Breast epithelium (tissue), 4 donors: ENCODE measurements around the gene EFTUD2. TPM values are rescaled to one million over a fixed set of nuclear protein-coding genes. Genes with fewer than 3 reads are reported as not detected.
A peak's percentile ranks its signal among the peaks of the same experiment; 100 is the strongest.

Experiments
- DNase-seq, 2 donors: peaks; one replicate each; pipeline ENCODE4 v3.0.0-alpha.2; 2019; ENCODE audit warnings: low spot score in 2 of 2
- H3K27ac ChIP-seq, 2 donors: fragments of 200-600 bp; sonication (generic) in 1 of 2; one replicate each; pipeline ENCODE4 v1.5.1; 2016 to 2019; ENCODE audit warnings: mild to moderate bottlenecking in 1 of 2
- H3K27me3 ChIP-seq, 2 donors: fragments of 200-600 bp; sonication (generic) in 1 of 2; one replicate each; pipeline versions ENCODE4 v1.5.1 to v1.6.0; 2017 to 2019; ENCODE audit warnings: control low read depth in 1 of 2, mild to moderate bottlenecking in 1 of 2
- H3K36me3 ChIP-seq: fragments of 200-600 bp; one replicate; pipeline ENCODE4 v1.5.1; 2019
- H3K4me1 ChIP-seq, 2 donors: fragments of 200-600 bp; sonication (generic); one replicate each; pipeline ENCODE4 v1.5.1; 2016 to 2019; ENCODE audit warnings: control low read depth in 1 of 2
- H3K4me3 ChIP-seq, 3 donors: fragments of 200-600 bp; sonication (generic); 1 replicate in 2 of 3; 2 replicates in 1 of 3; pipeline ENCODE4 v1.5.1; 2016 to 2019; ENCODE audit warnings: mild to moderate bottlenecking in 3 of 3, moderate library complexity in 2 of 3
- H3K9me3 ChIP-seq, 2 donors: fragments of 200-600 bp; sonication (generic) in 1 of 2; one replicate each; pipeline ENCODE4 v1.5.1; 2016 to 2019; ENCODE audit warnings: control low read depth in 1 of 2
- POLR2A ChIP-seq: fragments of 450-650 bp; IDR thresholded peaks from one replicate; pipeline ENCODE4 v1.6.1; 2016; ENCODE audit warnings: antibody characterized with exemption, mild to moderate bottlenecking, moderate library complexity
- POLR2AphosphoS5 ChIP-seq, 3 donors: sonication (generic); formaldehyde crosslinking; IDR thresholded peaks; one replicate each; pipeline ENCODE4 v1.6.1; 2017; ENCODE audit warnings: antibody characterized with exemption in 3 of 3
- intact Hi-C: fragments of 100-400 bp; cut with DNase I; formaldehyde crosslinking; loops from one replicate; pipeline ENCODE4 v1.15.1; 2023; ENCODE audit warnings: low total_unique reads
- total RNA-seq, 3 donors: library from RNA; depleted of rRNA; stranded (reverse); fragments of >200 nt; gene quantifications; one replicate each; pipeline ENCODE4 v1.1.0, GENCODE V29; 2016
- TF ChIP-seq, protein P1 (sequence below), 3 donors: fragments of 450-650 bp; IDR thresholded peaks; one replicate each; pipeline ENCODE4 v1.5.1; 2016 to 2017; ENCODE audit warnings: antibody characterized with exemption in 3 of 3, mild to moderate bottlenecking in 3 of 3, moderate library complexity in 3 of 3

Gene EFTUD2
- total RNA-seq, 3 donors from 2014 or later = 58.1 to 71.4 (median 60.0) TPM

- peak overlapping the region in 1 of 2 donors; percentile 25 for H3K27ac ChIP-seq
Observed at GRCh38 chr17:44848257-44848795, 50.9 kb downstream of the EFTUD2 start.

DNA sequence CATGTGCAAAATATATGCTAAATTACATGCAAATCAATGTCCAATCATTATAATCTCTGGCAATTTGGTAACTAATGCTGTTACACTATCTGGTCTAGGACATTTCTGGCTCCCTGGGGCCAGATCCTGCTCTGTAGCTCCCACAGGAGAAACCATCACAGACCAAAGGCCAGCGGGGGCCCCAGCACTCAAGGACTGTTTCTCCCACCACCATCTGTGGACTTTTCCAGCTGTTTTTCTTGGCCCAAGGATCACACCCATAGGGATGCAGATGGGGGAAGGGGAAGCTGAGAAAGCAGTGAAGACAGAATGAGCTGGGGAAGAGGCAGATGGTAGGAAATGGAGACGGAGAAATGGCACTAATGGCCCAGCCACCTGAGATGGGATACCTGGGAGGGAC lies 51.7 kb downstream of the EFTUD2 start, which contains the start of gene HIGD1B:
TSS of gene HIGD1B (plus strand) at position 298 of the 400 bp plus-strand sequence. CDS start 270 bp downstream, outside the sequence.
- no peaks in the 10 kb centered on the region for H3K4me1 ChIP-seq
- intact Hi-C loops = no loop called here
- H3K27ac ChIP-seq = peak within 1 kb of the TSS in 1 of 2 donors; percentile 25
- TF ChIP-seq, protein P1, sequence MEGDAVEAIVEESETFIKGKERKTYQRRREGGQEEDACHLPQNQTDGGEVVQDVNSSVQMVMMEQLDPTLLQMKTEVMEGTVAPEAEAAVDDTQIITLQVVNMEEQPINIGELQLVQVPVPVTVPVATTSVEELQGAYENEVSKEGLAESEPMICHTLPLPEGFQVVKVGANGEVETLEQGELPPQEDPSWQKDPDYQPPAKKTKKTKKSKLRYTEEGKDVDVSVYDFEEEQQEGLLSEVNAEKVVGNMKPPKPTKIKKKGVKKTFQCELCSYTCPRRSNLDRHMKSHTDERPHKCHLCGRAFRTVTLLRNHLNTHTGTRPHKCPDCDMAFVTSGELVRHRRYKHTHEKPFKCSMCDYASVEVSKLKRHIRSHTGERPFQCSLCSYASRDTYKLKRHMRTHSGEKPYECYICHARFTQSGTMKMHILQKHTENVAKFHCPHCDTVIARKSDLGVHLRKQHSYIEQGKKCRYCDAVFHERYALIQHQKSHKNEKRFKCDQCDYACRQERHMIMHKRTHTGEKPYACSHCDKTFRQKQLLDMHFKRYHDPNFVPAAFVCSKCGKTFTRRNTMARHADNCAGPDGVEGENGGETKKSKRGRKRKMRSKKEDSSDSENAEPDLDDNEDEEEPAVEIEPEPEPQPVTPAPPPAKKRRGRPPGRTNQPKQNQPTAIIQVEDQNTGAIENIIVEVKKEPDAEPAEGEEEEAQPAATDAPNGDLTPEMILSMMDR (IDR thresholded peaks at IDR 0.05) = no peak
- TF ChIP-seq POLR2A = no peak
- no peak for TF ChIP-seq POLR2AphosphoS5 (IDR thresholded peaks at IDR 0.05)
- H3K9me3 ChIP-seq = no peaks in the 10 kb centered on the region
- H3K4me3 ChIP-seq = no peak within 1 kb of the TSS
- no peak for DNase-seq
- H3K36me3 ChIP-seq = no peaks in the 10 kb centered on the region
- H3K27me3 ChIP-seq = no peaks in the 10 kb centered on the region

More at GRCh38 chr17:44848257-44848795, 50.9 kb downstream of the EFTUD2 start:
- no peak for DNase-seq
- intact Hi-C loops = no loop called here
- TF ChIP-seq POLR2A (no peak), POLR2AphosphoS5 (IDR thresholded peaks at IDR 0.05) (no peak)
- TF ChIP-seq, protein P1 (IDR thresholded peaks at IDR 0.05) = no peak
- H3K36me3 ChIP-seq = peaks cover 5% of the 10 kb centered on the region
- no peaks in the 10 kb centered on the region for H3K27me3 ChIP-seq
- H3K4me1 ChIP-seq = no peaks in the 10 kb centered on the region
- no peak overlapping the region for H3K4me3 ChIP-seq
- no peaks in the 10 kb centered on the region for H3K9me3 ChIP-seq

DNA sequence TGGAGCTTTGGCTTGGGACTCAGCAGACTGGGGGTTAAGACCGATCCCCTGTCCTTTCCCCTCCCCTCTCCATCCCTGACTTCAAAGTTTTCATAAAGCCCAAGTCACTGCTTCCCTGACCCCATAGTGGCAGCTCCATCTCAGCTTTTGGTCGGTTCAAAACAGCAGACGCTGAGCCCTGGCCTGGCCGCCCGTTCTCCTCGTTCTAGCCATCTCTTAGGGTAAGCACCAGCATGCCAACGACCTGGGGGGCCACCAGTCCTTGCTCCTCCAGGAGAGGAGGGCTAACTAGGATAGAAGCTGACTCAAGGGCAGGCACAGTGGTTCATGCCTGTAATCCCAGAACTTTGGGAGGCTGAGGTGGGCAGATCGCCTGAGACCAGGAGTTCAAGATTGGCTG lies 53.0 kb downstream of the EFTUD2 start:
- Histone ChIP-seq H3K27ac (no peak overlapping the region), H3K9me3 (no peaks in the 10 kb centered on the region), H3K36me3 (no peaks in the 10 kb centered on the region), H3K4me1 (no peaks in the 10 kb centered on the region), H3K4me3 (no peak overlapping the region), H3K27me3 (no peaks in the 10 kb centered on the region)
- intact Hi-C loops = no loop called here
- no peak for DNase-seq
- TF ChIP-seq POLR2A = no peak
- no peak for TF ChIP-seq POLR2AphosphoS5 (IDR thresholded peaks at IDR 0.05)
- TF ChIP-seq, protein P1 (IDR thresholded peaks at IDR 0.05) = no peak

DNA sequence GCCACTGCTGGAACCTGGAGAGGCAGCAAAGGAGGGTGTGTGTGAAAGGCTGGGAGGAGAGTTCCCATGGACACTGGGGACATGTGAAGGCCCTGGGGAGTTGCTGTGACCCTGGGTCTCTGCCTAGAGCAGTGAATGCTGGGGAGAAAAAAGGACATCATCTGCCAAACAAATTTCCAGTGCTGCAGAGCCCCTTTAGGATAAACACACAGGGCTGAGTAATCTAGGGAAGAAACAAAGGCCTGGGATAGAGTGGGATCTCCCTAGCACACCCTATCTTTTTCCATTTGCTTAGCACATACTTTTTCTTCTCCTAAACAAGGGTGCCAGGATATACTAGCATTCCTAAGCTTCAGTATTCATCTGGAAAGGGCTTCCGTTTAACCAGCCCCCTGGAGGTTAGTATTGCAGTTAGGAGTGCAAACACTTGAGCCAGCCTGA lies 54.8 kb downstream of the EFTUD2 start:
- Histone ChIP-seq H3K4me1 (no peaks in the 10 kb centered on the region), H3K36me3 (no peaks in the 10 kb centered on the region), H3K27ac (no peak overlapping the region), H3K9me3 (no peaks in the 10 kb centered on the region), H3K27me3 (no peaks in the 10 kb centered on the region), H3K4me3 (no peak overlapping the region)
- DNase-seq = no peak
- TF ChIP-seq, protein P1 (IDR thresholded peaks at IDR 0.05) = no peak
- no peak for TF ChIP-seq POLR2A
- no peak for TF ChIP-seq POLR2AphosphoS5 (IDR thresholded peaks at IDR 0.05)
- intact Hi-C loops = no loop called here

- no peak for DNase-seq
- no peaks in the 10 kb centered on the region for H3K4me1 ChIP-seq
- no peaks in the 10 kb centered on the region for H3K9me3 ChIP-seq
- H3K36me3 ChIP-seq = no peaks in the 10 kb centered on the region
- intact Hi-C loops = no loop called here
- H3K4me3 ChIP-seq = no peak overlapping the region
- TF ChIP-seq POLR2AphosphoS5 (IDR thresholded peaks at IDR 0.05) = no peak
- H3K27ac ChIP-seq = peak overlapping the region in 1 of 2 donors; percentile 32
- no peaks in the 10 kb centered on the region for H3K27me3 ChIP-seq
Observed at GRCh38 chr17:44842748-44843147, 56.5 kb downstream of the EFTUD2 start.
